GM18951 (cell line): ENCODE results near the gene LSAMP.

Source experiments
- POLR2A ChIP-seq: IDR thresholded peaks from 4 replicates; pipeline ENCODE4 v1.6.1; 2011; ENCODE audit warnings: mild to moderate bottlenecking; ENCODE audit not compliant: insufficient read length, insufficient read depth; ENCODE audit errors: extremely low read depth
- in situ Hi-C: fragments of 300-500 bp; cut with MboI; formaldehyde crosslinking; loops from one replicate; pipeline ENCODE4 v1.12.0; 2022; ENCODE audit warnings: low sequenced_read_pairs, mixed read lengths, inconsistent platforms; ENCODE audit not compliant: unreplicated experiment

The LSAMP gene

GRCh38 chr3:116374901-116375300, 70.4 kb downstream of the LSAMP start:
- in situ Hi-C loops = no loop called here
- no peak for TF ChIP-seq POLR2A

- in situ Hi-C loops = no loop called here
- no peak for TF ChIP-seq POLR2A
Measured at GRCh38 chr3:116367761-116368395, 77.4 kb downstream of the LSAMP start.

GRCh38 chr3:116356056-116356455, 89.2 kb downstream of the LSAMP start:
- in situ Hi-C loops = no loop called here
- no peak for TF ChIP-seq POLR2A

- no peak for TF ChIP-seq POLR2A
- in situ Hi-C loops = no loop called here
Measured at GRCh38 chr3:116354382-116354781, 90.9 kb downstream of the LSAMP start.

GRCh38 chr3:116350119-116350733, 95.1 kb downstream of the LSAMP start:
- in situ Hi-C loops = no loop called here
- no peak for TF ChIP-seq POLR2A

GRCh38 chr3:116348216-116348615, 97.1 kb downstream of the LSAMP start:
- in situ Hi-C loops = no loop called here
- no peak for TF ChIP-seq POLR2A

GRCh38 chr3:116342499-116342898, 102.8 kb downstream of the LSAMP start:
- TF ChIP-seq POLR2A = no peak
- in situ Hi-C loops = no loop called here

- in situ Hi-C loops = no loop called here
- TF ChIP-seq POLR2A = no peak
Measured at GRCh38 chr3:116341899-116342298, 103.4 kb downstream of the LSAMP start.

- in situ Hi-C loops = no loop called here
- no peak for TF ChIP-seq POLR2A
Measured at GRCh38 chr3:116341381-116341780, 103.9 kb downstream of the LSAMP start.

GRCh38 chr3:116340680-116341216, 104.5 kb downstream of the LSAMP start:
- no peak for TF ChIP-seq POLR2A
- in situ Hi-C loops = no loop called here

GRCh38 chr3:116339441-116340028, 105.8 kb downstream of the LSAMP start:
- in situ Hi-C loops = no loop called here
- TF ChIP-seq POLR2A = no peak

GRCh38 chr3:116338713-116339112, 106.6 kb downstream of the LSAMP start:
- in situ Hi-C loops = no loop called here
- TF ChIP-seq POLR2A = no peak

- TF ChIP-seq POLR2A = no peak
- in situ Hi-C loops = no loop called here
Measured at GRCh38 chr3:116337229-116337628, 108.1 kb downstream of the LSAMP start.

GRCh38 chr3:116331380-116331779, 113.9 kb downstream of the LSAMP start:
- TF ChIP-seq POLR2A = no peak
- in situ Hi-C loops = no loop called here
